Measurements from ENCODE around the gene SSH3.

SSH3 gene, protein sequence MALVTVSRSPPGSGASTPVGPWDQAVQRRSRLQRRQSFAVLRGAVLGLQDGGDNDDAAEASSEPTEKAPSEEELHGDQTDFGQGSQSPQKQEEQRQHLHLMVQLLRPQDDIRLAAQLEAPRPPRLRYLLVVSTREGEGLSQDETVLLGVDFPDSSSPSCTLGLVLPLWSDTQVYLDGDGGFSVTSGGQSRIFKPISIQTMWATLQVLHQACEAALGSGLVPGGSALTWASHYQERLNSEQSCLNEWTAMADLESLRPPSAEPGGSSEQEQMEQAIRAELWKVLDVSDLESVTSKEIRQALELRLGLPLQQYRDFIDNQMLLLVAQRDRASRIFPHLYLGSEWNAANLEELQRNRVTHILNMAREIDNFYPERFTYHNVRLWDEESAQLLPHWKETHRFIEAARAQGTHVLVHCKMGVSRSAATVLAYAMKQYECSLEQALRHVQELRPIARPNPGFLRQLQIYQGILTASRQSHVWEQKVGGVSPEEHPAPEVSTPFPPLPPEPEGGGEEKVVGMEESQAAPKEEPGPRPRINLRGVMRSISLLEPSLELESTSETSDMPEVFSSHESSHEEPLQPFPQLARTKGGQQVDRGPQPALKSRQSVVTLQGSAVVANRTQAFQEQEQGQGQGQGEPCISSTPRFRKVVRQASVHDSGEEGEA

DNA sequence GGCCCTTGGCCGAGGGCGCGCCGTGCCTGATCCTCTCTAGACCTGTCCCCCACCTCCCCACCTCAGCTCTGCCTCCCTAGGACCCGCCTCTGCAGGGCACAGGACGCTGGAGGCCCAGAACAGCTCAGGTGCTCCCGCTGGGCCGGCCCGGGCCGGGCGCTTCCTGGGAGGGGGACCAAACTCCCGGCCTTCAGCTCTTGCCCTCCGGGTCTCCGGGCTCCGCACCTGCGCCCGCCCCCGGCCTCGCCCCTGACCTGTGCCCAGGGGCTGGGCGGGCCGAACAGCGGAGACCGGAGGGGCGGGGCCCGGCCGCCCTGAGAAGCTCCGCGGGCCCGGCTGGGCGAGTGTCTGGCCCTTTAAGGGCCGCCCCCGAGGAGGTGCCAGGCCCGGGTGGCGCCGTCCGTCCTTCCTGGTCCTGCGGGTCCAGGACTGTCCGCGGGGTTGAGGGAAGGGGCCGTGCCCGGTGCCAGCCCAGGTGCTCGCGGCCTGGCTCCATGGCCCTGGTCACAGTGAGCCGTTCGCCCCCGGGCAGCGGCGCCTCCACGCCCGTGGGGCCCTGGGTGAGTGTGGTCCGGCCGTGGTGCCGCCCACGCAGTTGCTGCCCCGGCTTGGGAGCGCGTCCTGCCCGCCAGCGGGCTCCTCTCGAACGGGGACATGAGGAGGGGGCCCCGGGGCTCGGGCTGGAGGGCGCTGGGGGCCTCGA lies at the start of gene SSH3:
SSH3 (plus strand) TSS at position 399 of the 703 bp plus-strand sequence; CDS start at position 495, 96 bp downstream.
- peak; percentile 83 for DNase-seq (ENCODE audit: low spot score)

DNA sequence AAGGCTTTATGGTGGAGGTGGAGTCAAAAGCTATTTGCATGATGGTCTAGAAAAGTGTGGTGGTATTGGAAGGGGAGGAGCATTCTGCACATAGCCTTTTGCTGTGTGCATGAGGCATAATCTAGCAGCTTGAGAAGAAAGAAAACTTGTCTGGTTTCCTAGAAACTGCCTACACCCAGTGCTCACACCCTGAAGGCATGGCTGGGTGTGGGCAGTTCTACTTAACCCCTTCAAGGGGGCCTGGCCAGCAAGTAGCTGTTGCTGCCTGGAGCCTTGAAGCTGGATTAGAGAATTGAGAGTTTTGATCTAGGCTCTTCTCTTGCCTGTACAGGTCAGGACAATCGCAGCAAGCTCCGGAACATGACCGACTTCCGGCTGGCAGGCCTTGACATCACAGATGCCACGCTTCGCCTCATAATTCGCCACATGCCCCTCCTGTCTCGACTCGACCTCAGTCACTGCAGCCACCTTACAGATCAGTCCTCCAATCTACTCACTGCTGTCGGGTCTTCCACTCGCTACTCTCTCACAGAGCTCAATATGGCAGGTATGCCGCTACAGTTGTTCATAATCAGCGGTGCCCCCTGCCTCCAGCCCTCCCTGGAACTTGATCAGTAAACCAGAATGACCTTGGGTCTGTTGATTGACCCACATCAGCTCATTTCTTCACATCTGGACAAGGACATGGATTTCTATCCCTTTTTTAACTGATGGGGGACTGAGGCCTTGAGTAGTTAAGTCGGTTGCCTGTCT lies 49.3 kb upstream of the SSH3 start:
- no peak for DNase-seq (ENCODE audit: low spot score)

DNA sequence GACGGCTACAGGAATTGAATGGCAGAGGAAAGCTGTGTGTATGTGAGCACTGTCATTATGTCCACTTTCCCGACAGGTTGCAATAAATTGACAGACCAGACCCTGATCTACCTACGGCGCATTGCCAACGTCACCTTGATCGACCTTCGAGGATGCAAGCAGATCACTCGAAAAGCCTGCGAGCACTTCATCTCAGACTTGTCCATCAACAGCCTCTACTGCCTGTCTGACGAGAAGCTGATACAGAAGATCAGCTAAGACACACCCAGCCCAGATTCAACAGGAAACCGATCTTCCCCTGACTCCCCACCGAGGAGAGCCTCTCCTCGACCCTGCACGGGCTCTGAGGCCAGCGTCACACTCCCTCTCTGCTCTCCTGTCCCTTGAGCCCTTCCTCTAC lies 48.5 kb upstream of the SSH3 start:
- DNase-seq (ENCODE audit: low spot score), result no peak

DNA sequence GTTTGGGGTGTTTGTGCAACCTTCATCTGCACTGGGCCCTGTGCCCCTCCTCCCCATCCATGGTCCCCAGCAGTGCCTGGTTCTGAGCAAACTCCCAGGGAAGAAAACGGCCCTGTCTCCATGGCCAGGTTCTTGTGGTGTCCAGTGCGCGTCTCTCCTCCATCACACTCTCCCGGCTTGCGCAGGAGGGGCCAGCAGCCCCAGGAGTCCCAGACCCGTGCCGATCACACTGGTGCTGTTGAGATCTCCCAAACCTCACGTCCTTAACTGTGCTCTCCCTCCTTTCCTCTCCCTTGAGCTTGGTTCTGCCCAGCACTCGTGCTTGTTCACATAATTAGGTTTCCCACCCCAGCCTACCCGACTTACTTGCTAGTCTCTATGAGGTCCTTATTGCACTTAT lies 48.0 kb upstream of the SSH3 start:
- no peak for DNase-seq (ENCODE audit: low spot score)

DNA sequence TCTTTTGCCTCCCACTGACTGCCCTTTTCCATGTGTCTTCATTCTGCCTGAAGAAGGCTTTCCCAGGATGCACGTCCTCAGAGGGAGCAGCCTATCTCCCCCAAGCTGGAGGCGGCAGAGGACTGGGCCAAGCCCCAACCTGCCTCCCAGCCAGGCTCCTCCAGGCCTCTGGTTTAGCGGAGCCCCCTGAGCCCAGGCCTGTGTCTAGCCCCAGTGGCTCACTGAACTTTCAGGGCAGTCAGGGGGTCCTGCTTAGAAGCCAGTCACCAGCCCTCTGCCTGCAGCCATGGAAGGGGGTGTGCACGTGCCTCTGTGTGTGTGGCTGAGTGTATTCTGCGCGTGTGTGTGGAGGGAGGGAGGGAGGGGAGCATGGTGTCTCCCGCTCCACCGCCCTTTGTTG lies 47.5 kb upstream of the SSH3 start:
- no peak for DNase-seq (ENCODE audit: low spot score)

DNA sequence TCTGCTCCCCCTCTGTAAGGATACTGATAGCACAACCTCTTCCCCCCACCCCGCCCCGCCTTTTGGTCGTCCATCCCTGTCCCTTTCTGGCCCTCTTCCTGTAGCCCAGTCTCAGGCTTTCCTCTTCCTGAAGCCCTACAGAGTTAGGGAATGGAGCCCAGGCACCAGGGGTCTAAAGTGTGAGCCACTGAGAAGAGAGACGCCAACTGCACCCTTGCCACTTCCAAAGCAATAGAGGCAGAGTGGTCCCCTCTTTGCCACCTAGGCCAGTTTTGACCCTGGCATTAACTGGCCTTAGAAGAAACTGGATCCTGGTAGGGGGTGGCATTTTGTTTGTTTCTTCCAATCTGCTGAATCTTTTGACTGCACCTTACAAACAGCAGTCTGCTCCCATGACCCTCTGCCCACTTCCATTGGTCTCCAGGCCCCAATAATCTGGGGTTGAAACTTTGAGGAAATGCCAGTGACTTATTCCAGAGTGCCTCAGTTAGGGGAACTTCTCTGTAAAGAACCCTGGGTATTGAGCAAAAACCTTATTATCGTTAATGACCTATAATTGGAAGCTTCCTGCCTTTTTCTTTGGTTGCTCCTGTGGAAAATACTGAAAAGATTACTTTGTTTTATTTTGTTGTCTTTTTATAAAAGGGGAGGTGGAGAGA lies 46.7 kb upstream of the SSH3 start:
- DNase-seq (ENCODE audit: low spot score), result no peak

DNA sequence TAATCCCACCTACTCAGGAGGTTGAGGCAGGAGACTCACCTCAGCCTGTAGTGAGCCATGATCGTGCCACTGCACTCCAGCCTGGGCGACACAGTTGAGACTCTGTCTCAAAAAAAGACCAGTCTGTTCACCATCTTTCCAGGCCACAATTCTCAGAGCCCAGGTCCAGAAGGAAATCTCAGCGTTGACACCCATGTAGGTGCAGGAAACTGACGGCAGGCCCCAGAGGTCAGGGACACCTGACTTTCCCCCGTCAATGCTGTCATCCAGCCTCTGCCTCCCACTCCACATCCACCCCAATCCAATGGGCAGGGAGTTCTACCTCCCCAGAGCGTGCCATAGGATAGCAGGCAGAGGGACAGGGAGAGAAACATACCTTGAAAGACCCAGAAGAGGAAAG lies 42.9 kb upstream of the SSH3 start:
- DNase-seq (ENCODE audit: low spot score), result no peak

DNA sequence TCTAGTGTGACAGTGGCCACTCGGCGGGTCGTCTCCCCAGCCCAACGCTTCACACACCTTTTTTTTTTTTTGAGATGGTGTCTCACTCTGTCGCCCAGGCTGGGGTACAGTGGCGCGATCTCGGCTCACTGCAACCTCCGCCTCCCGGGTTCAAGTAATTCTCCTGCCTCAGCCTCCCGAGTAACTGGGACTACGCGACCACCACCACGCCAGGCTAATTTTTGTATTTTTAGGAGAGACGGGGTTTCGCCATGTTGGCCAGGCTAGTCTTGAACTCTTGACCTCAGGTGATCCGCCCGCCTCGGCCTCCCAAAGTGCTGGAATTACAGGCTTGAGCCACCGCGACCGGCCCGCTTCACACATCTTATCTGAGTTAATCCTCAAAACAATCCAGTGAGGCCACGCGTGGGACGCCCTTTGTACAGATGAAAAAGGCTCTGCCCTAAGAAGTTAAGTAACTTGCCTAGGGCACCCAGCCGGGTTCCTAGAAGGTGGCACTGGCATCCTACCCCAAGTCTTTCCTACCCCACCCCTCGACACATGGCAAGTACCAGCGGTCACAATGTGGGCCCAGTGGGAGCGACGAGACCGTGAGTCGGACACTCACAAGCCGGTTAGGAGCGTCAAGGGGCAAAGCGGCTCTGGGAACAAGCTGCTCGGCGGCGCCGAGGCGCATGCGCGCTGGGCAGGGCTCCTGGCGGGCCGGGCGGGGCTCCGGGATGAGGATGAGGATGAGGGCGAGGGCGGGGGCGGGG lies 42.3 kb upstream of the SSH3 start:
- DNase-seq (ENCODE audit: low spot score), result peak; percentile 90

DNA sequence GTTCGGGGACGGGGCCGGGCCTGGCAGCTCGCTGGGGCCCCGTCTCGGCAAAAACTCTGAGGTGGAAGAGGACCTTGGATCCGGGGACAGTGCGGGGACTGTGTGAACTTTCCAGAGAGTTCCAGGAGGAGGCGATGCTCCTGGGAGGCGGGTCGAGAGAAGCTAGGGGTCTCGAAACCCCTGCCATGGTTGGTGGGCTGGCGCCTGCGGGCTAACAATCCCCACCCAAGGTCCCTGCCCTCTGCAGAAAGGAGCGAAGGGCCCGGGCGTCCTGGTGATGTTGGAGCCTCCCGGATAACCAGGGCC lies 41.7 kb upstream of the SSH3 start:
- DNase-seq (ENCODE audit: low spot score), result no peak

DNA sequence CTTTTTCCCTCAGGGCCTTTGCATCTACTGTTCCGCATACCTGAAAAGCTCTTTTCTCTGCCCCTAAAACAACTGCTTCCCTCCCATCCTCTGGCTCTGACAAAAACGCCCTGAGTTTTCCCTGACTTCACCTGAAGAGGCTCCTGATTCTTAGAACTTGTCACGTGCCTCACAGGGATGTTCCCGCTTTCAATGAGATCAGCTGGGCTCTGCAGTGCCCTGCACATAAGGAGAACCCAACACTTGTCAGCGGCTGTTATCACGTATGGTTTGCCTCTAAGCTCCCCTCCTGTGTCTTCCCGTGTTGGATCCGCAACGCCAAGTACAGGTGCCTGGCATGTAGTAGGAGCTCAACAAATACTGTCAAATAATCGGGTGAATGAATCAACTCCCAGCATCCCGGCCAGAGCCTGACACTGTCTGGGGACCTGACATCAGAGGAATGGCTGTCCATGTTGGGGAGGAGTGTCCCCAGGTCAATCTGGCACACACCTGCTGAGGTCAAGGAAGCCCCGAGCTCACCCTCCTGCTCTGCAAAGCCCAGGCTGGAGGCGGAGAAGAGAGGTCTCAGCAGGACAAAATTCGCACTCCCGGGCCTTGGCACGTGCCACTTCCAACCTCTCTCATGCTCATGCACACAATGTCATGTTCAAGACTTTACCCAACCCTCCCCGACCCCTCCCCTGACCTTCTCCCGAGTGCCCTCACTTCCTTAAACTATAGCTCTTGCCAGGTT lies 41.2 kb upstream of the SSH3 start:
- DNase-seq (ENCODE audit: low spot score), result no peak

DNA sequence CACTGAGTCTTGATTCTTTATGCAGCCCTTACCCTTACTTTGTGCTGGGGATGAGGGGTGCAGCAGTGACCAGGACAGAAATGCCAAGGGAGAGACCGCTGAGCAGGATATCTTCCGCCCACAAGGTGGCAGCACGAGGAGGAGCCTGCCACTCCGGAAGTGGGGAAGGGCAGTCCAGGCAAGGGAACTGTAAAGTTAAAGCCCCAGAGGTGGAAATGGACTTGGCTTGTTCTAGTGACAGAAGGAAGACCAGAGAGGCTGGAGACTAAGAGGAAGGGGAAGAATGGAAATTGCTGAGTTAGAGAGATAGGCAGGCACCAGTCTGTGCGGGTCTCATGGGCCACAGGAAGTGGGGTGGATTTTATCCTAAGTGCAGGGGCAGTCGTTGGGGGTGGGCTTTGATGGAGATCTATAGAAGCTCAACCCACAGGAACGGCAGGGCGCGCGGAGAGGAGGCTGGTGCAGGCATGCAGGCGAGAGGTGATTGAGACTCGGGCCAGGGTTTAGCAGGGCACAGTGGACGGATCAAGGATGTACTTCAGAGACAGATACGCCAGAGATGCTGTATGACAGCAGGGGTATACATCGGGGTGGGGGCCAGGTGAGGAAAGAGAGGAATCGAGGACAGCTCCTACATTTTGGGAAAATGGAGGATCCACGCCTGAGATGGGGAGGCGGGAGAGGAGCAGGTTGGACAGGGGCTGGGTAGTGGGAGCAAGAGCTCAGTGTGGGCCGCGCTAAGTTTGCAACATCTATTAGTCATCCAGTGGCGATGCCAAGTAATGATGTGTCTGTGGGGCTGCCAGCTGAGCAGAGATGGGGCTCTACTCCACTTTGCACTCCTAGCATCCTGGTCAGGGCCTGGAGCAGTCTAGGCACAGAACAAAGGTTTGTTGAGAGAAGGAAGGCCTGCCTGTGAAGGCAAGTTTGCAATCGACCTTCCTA lies 40.3 kb upstream of the SSH3 start:
- DNase-seq (ENCODE audit: low spot score), result peak; percentile 92

DNA sequence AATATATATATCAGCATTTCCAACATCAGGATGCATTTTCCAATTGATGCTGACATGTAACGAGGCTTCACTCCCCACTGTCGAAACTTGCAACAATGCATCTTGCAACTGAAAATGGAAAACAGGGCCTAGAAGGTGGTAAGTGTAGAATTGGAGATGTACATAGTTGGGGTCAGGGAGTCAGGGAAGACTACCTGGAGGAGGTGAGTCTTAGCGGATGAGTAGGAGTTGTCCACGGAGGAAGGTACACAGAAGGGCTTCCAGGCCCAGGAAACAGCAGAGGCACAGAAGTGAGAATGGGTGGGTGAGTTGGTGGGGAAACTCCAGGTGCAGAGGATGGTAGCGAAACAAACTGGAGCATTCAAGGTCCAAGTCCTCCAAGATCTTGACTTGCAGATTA lies 39.1 kb upstream of the SSH3 start:
- DNase-seq (ENCODE audit: low spot score), result no peak

DNA sequence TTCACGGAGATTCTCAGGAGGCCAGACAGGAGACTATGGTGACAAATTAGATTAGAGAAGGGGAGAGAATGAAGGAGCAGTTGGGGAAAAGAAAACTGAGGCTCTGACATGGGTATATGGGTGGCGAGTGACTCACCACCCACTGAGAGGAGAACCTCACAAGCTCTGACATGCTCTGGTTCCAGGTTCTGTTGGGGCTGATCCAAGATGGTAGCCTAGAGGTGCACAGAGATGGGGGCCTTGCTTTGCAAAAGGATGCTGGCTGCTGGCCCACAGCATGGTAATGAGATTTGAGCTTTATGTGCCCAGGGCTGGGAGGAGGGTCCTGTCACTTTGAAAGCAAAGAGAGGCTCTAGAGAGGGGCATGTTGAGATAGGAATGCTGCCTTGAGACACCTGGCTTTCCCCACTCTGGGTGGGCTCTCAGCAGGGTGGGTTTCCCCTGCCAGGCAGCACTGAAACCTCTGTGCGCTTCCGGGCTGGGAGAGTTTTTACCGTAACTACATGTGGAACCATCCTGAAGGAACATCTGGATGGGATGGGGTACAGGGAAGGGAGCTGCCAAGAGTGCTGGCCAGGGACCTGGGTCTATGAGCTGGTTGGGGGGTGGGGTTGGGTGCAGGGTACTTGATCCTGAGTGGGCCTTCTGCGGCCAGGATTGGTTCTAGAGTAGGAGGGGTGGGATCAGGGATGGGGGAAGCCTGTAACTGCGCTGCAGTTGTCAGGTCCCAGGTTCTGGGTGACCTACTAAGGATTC lies 38.3 kb upstream of the SSH3 start:
- DNase-seq (ENCODE audit: low spot score), result no peak

DNA sequence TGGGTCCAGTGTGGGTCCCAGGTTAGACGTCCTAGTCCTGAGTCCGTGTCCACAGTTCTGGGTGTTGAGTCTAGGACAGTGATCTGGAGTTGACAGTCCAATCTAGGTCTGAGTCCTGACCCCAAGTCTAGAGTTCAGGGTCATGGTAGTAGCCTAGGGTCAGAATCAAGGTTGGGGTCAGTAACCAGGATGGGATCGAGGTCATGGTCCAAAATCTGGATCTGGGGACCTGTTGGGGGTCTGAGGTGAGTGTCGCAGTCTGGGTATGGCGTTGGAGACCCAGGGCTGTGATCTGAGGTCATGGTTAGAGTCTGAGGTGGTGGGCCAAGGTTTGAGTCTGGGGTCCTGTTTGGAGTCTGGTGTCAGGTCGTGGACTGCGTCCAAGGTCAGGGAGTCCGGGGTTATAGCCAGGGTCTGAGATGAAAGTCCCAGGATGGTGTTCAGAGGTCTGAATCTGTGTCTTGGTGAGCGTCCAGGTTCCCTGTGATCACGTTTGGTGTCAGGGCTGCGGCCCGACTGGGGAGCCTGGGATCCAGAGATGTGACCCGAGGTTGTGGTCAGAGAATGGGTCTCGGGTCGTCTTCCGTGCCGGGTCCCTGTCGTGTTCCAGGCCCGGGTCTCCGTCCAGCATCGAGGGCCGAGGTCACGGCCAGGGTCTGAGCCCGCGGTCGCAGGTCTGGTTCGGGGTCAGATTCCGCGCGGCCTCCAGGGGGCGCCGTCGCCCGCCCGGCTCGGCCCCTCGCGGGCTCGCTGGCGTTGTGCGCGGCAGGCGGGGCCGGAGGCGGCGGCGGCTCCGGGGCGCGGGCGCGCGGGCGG lies 37.5 kb upstream of the SSH3 start:
- peak; percentile 92 for DNase-seq (ENCODE audit: low spot score)

DNA sequence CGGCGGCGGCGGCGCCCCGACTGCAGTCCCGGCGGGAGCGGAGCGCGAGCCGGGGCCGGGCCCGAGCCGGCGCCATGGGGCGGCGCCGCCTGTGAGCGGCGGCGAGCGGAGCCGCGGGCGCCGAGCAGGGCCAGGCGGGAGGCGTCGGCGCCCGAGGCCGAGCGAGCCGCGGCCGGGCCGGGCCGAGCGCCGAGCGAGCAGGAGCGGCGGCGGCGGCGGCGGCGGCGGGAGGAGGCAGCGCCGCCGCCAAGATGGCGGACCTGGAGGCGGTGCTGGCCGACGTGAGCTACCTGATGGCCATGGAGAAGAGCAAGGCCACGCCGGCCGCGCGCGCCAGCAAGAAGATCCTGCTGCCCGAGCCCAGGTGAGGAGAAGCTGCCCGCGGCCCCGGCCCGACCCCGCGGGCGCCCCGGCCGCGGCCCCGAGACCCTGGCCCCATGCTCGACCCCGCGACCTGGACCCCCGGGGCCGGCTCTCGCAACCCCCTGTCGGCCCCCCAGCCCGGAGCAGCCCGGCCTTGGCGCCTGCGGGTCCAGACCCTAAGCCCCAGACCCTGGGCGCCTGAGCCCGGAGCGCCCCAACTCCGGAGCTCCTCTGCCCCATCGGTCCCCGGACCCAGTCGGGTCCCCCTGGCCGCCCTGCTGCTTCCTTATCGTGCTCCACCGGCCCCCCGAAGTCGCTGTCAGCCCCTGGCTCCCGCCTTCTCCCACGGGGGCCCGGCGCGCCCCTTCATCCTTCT lies 36.7 kb upstream of the SSH3 start, which contains the start of gene GRK2:
GRK2 (plus strand) TSS at position 25 of the 739 bp plus-strand sequence; CDS start at position 252, 227 bp downstream.
- DNase-seq (ENCODE audit: low spot score), result peak; percentile 80

DNA sequence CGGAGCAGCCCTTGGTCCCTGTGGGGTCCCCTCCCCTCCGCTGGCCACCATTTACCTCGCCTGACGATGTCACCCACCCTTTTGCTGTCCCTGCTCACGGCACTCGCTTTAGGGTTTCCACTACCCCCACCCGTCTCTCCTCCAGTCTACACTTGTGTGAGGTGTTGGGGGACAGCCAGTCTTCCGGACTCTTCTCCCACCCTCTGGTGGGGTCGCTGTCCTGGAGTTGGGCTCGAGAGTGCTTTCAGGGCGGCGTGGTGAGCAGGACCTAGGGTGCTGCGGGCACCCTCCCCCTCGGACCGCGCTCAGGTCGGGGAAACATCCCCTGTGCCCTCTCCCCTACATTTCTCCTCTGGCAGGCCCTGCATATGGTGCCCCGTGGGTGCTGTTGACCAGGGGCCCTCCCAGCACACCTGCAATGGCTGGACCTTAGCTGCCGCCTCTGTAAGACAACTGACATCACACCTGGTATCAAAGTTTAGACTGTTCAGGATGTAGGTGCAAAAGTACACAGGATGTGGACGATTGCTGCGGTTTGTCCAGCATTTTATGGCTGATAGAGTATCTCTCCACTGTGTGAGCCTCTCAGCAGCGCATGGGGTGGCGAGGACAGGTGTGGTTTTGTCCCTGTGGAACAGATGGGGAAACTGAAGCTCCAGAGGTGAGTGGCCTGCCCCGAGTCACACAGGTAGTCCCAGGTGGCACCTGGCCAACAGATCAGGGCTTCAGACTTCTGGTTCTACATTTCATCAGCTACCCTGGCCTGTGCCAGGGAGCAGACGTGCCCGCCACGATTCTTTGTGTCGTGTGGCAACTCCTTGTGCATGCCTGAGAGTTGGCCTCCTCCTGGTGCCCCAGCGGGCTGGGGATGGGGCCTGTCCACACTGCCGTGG lies 35.9 kb upstream of the SSH3 start:
- no peak for DNase-seq (ENCODE audit: low spot score)

All from AG08396 (cell line).